Measurements from ENCODE around the gene DLX3. TPM values are rescaled to one million over a fixed set of nuclear protein-coding genes. Genes with fewer than 3 reads are reported as not detected.

The DLX3 gene
- total RNA-seq, 1 experiment from 2014 or later, result 0.74 TPM

DNA sequence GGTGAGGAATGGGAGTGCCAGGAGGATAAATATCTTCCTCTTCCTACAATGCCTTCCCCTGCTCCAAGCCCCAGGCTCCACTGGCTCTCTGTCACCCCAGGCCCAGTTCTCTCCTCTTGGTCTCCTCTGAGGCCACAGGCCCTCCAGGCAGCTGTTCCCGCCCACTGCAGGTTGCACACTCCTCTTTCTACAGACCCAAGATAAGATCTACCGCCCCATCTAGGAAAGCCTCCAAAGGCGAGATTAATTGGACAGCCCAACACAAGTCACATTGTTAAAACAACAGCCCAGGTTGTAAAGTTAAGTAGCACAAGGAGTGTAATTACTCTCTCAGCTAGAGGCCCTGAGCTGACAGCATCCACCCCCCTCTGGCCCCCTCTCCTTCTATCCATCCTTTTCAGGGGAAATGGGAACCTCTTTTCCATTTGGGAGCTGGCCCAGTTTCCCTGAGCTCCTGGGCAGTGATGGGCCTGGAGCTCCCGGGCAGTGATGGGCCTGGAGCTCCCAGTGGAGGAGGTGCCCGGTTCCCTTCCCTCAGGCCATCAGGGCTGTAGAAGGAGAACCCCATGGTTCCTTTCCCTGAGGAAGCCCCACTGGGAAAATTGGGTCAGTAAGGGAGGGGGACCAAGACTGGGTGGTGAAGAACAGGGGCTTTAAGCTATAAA is 18.7 kb downstream of the DLX3 start:
- ATAC-seq, result no peak
- no peak for TF ChIP-seq ZBTB21 (CRISPR knock-in tag; IDR thresholded peaks at IDR 0.05; ENCODE audit: borderline replicate concordance)
- no peak for TF ChIP-seq GTF2I (CRISPR knock-in tag; conservative IDR thresholded peaks at IDR 0.05)
- TF ChIP-seq ZNF532 (CRISPR knock-in tag; IDR thresholded peaks at IDR 0.05; ENCODE audit: borderline replicate concordance), result no peak
- TF ChIP-seq ATF1 (CRISPR knock-in tag; IDR thresholded peaks at IDR 0.05), result no peak
- no peak for TF ChIP-seq SMAD4 (CRISPR knock-in tag; IDR thresholded peaks at IDR 0.05)
- no peak for TF ChIP-seq ZNF138 (CRISPR knock-in tag; conservative IDR thresholded peaks at IDR 0.05)
- TF ChIP-seq, protein P1, sequence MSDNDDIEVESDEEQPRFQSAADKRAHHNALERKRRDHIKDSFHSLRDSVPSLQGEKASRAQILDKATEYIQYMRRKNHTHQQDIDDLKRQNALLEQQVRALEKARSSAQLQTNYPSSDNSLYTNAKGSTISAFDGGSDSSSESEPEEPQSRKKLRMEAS (CRISPR knock-in tag; IDR thresholded peaks at IDR 0.05), result no peak
- no peak for DNase-seq (ENCODE audit: low spot score)
- no peaks in the 10 kb centered on the region for H3K9me3 Mint-ChIP-seq
- H3K27ac Mint-ChIP-seq, result no peak overlapping the region
- H3K4me3 Mint-ChIP-seq, result no peak overlapping the region
- peaks cover 98% of the 10 kb centered on the region for H3K27me3 Mint-ChIP-seq (ENCODE audit: low read depth)
- H3K36me3 Mint-ChIP-seq, result no peaks in the 10 kb centered on the region
- POLR2A ChIA-PET, result interaction anchor here (0.6 kb wide), 1 partner anchor 14 kb away, joined by 4 read pairs; no protein-coding TSS in a partner anchor
- CTCF ChIA-PET, result interaction anchor here (1.2 to 15.4 kb wide), 9 partner anchors 13 to 115 kb away, joined by 3 to 221 read pairs (median 11); partner anchors contain the start of gene DLX3
- peaks cover 56% of the 10 kb centered on the region for H3K4me1 Mint-ChIP-seq

GRCh38 chr17:49975531-49975930 is 19.5 kb downstream of the DLX3 start:
- Mint-ChIP-seq H3K4me3 (no peak overlapping the region), H3K36me3 (no peaks in the 10 kb centered on the region), H3K4me1 (peaks cover 54% of the 10 kb centered on the region), H3K27ac (no peak overlapping the region), H3K27me3 (ENCODE audit: low read depth) (peaks cover 98% of the 10 kb centered on the region), H3K9me3 (no peaks in the 10 kb centered on the region)
- DNase-seq (ENCODE audit: low spot score) (no peak), ATAC-seq (no peak)
- TF ChIP-seq, protein P2, sequence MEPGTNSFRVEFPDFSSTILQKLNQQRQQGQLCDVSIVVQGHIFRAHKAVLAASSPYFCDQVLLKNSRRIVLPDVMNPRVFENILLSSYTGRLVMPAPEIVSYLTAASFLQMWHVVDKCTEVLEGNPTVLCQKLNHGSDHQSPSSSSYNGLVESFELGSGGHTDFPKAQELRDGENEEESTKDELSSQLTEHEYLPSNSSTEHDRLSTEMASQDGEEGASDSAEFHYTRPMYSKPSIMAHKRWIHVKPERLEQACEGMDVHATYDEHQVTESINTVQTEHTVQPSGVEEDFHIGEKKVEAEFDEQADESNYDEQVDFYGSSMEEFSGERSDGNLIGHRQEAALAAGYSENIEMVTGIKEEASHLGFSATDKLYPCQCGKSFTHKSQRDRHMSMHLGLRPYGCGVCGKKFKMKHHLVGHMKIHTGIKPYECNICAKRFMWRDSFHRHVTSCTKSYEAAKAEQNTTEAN (CRISPR knock-in tag; IDR thresholded peaks at IDR 0.05), result no peak
- TF ChIP-seq FOXP1 (CRISPR knock-in tag; IDR thresholded peaks at IDR 0.05; ENCODE audit: borderline replicate concordance), result 0 out of 2 replicates have a peak, but pooled peaks have one; percentile 1
- ChIA-PET CTCF (interaction anchor here (0.7 to 15.4 kb wide), 8 partner anchors 11 to 267 kb away, joined by 3 to 221 read pairs (median 15); partner anchors contain the start of gene DLX3), POLR2A (interaction anchor here (0.6 kb wide), 1 partner anchor 15 kb away, joined by 4 read pairs; no protein-coding TSS in a partner anchor)

DNA sequence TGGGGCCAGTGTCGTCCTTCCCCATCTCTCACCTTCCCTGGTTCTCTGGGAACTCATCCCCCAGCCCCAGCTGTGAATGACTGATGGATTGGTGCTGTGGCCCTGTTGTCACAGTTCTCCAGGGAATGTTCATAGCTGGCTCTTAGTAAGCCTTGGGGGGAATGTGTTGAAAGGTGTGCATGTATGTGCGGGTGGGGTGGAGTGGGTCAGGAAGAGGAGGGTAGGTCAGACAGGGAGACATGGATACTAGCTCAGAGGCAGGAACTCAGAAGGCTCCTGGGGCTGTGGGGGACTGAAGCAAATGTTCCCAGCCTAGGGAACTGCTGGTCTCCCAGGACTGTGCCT is 21.8 kb downstream of the DLX3 start:
- Mint-ChIP-seq H3K4me3 (peak overlapping the region; percentile 47), H3K9me3 (no peaks in the 10 kb centered on the region), H3K36me3 (no peaks in the 10 kb centered on the region), H3K4me1 (peaks cover 56% of the 10 kb centered on the region), H3K27ac (no peak overlapping the region), H3K27me3 (ENCODE audit: low read depth) (peaks cover 99% of the 10 kb centered on the region)
- ChIA-PET CTCF (interaction anchor here (0.8 to 15.4 kb wide), 9 partner anchors 19 to 121 kb away, joined by 3 to 221 read pairs (median 3); partner anchors contain the start of gene DLX3), POLR2A (interaction anchor here (0.9 kb wide), 1 partner anchor 39 kb away, joined by 3 read pairs; no protein-coding TSS in a partner anchor)
- DNase-seq (ENCODE audit: low spot score), result no peak
- no peak for ATAC-seq
- TF ChIP-seq OVOL2 (CRISPR knock-in tag; IDR thresholded peaks at IDR 0.05; ENCODE audit: borderline replicate concordance), result no peak
- TF ChIP-seq ZMAT4 (CRISPR knock-in tag; IDR thresholded peaks at IDR 0.05), result no peak
- TF ChIP-seq, protein P3, sequence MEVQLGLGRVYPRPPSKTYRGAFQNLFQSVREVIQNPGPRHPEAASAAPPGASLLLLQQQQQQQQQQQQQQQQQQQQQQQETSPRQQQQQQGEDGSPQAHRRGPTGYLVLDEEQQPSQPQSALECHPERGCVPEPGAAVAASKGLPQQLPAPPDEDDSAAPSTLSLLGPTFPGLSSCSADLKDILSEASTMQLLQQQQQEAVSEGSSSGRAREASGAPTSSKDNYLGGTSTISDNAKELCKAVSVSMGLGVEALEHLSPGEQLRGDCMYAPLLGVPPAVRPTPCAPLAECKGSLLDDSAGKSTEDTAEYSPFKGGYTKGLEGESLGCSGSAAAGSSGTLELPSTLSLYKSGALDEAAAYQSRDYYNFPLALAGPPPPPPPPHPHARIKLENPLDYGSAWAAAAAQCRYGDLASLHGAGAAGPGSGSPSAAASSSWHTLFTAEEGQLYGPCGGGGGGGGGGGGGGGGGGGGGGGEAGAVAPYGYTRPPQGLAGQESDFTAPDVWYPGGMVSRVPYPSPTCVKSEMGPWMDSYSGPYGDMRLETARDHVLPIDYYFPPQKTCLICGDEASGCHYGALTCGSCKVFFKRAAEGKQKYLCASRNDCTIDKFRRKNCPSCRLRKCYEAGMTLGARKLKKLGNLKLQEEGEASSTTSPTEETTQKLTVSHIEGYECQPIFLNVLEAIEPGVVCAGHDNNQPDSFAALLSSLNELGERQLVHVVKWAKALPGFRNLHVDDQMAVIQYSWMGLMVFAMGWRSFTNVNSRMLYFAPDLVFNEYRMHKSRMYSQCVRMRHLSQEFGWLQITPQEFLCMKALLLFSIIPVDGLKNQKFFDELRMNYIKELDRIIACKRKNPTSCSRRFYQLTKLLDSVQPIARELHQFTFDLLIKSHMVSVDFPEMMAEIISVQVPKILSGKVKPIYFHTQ (CRISPR knock-in tag; IDR thresholded peaks at IDR 0.05), result no peak
- TF ChIP-seq TEAD4 (CRISPR knock-in tag; IDR thresholded peaks at IDR 0.05), result no peak
- no peak for TF ChIP-seq CREB1 (CRISPR knock-in tag; IDR thresholded peaks at IDR 0.05)
- TF ChIP-seq IRF1 (CRISPR knock-in tag; IDR thresholded peaks at IDR 0.05), result no peak
- no peak for TF ChIP-seq PRRX2 (CRISPR knock-in tag; IDR thresholded peaks at IDR 0.05)
- TF ChIP-seq, protein P4, sequence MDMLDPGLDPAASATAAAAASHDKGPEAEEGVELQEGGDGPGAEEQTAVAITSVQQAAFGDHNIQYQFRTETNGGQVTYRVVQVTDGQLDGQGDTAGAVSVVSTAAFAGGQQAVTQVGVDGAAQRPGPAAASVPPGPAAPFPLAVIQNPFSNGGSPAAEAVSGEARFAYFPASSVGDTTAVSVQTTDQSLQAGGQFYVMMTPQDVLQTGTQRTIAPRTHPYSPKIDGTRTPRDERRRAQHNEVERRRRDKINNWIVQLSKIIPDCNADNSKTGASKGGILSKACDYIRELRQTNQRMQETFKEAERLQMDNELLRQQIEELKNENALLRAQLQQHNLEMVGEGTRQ (CRISPR knock-in tag; IDR thresholded peaks at IDR 0.05), result no peak
- TF ChIP-seq ZNF317 (CRISPR knock-in tag; IDR thresholded peaks at IDR 0.05; ENCODE audit: borderline replicate concordance, low read depth), result no peak
- TF ChIP-seq, protein P5, sequence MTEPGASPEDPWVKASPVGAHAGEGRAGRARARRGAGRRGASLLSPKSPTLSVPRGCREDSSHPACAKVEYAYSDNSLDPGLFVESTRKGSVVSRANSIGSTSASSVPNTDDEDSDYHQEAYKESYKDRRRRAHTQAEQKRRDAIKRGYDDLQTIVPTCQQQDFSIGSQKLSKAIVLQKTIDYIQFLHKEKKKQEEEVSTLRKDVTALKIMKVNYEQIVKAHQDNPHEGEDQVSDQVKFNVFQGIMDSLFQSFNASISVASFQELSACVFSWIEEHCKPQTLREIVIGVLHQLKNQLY (CRISPR knock-in tag; IDR thresholded peaks at IDR 0.05), result no peak

Data from WTC11 (cell line).